HG03442 (cell line): ENCODE measurements around the gene RASSF1.
"Not testable (repeated sequence)": the region's sequence is repeated elsewhere in the genome, so short reads cannot be mapped to it uniquely, and the experiment has no call there.

ENCODE experiments used
- ATAC-seq: cut with Tn5 transposase; IDR thresholded peaks from one replicate; pipeline ENCODE4 v1.9.1; 2021; ENCODE audit warnings: mild to moderate bottlenecking, moderate library complexity; ENCODE audit not compliant: unreplicated experiment

RASSF1 gene

GRCh38 chr3:50290161-50290641, 50.4 kb downstream of the RASSF1 start:
- ATAC-seq = no peak

- no peak for ATAC-seq
Observed at GRCh38 chr3:50289130-50289529, 51.5 kb downstream of the RASSF1 start.

GRCh38 chr3:50288387-50289007, 52.1 kb downstream of the RASSF1 start:
- ATAC-seq = no peak

GRCh38 chr3:50287262-50287661, 53.4 kb downstream of the RASSF1 start:
- ATAC-seq = no peak

GRCh38 chr3:50286322-50287227, 54.1 kb downstream of the RASSF1 start:
- no peak for ATAC-seq

- not testable (repeated sequence) for ATAC-seq
Observed at GRCh38 chr3:50284121-50284520, 56.5 kb downstream of the RASSF1 start.
